ENCODE results near the gene B4GALNT4.

Gene B4GALNT4

GRCh38 chr11:425301-425700, 56.0 kb downstream of the B4GALNT4 start:
- no peak overlapping the region for H3K4me3 ChIP-seq (ENCODE audit: low read depth, low read length)
- no peak for DNase-seq
- peaks cover 7% of the 10 kb centered on the region; the same call in 1 of the 2 replicates for H3K27me3 ChIP-seq
- H3K36me3 ChIP-seq = no peaks in the 10 kb centered on the region
- TF ChIP-seq CTCF (IDR thresholded peaks at IDR 0.05; ENCODE audit: low read depth, low read length) = no peak
- H3K4me1 ChIP-seq = no peaks in the 10 kb centered on the region
- H3K9me3 ChIP-seq = no peaks in the 10 kb centered on the region

GRCh38 chr11:426851-427250, 57.6 kb downstream of the B4GALNT4 start:
- no peak for TF ChIP-seq CTCF (IDR thresholded peaks at IDR 0.05; ENCODE audit: low read depth, low read length)
- no peak overlapping the region for H3K4me3 ChIP-seq (ENCODE audit: low read depth, low read length)
- H3K36me3 ChIP-seq = no peaks in the 10 kb centered on the region
- no peaks in the 10 kb centered on the region for H3K4me1 ChIP-seq
- H3K27me3 ChIP-seq = peaks cover 7% of the 10 kb centered on the region; the same call in 1 of the 2 replicates
- peak; percentile 1 for DNase-seq
- H3K9me3 ChIP-seq = no peaks in the 10 kb centered on the region

GRCh38 chr11:428295-428694, 59.0 kb downstream of the B4GALNT4 start:
- H3K4me3 ChIP-seq (ENCODE audit: low read depth, low read length) = no peak overlapping the region
- H3K9me3 ChIP-seq = no peaks in the 10 kb centered on the region
- peaks cover 7% of the 10 kb centered on the region; the same call in 1 of the 2 replicates for H3K27me3 ChIP-seq
- H3K36me3 ChIP-seq = no peaks in the 10 kb centered on the region
- no peak for DNase-seq
- no peaks in the 10 kb centered on the region for H3K4me1 ChIP-seq
- no peak for TF ChIP-seq CTCF (IDR thresholded peaks at IDR 0.05; ENCODE audit: low read depth, low read length)

- Histone ChIP-seq H3K27me3 (peaks cover 3% of the 10 kb centered on the region; the same call in 1 of the 2 replicates), H3K9me3 (no peaks in the 10 kb centered on the region), H3K4me3 (ENCODE audit: low read depth, low read length) (no peak overlapping the region), H3K36me3 (no peaks in the 10 kb centered on the region), H3K4me1 (no peaks in the 10 kb centered on the region)
- no peak for DNase-seq
- TF ChIP-seq CTCF (IDR thresholded peaks at IDR 0.05; ENCODE audit: low read depth, low read length) = no peak
Measured at GRCh38 chr11:429391-429790, 60.1 kb downstream of the B4GALNT4 start.

- no peak for TF ChIP-seq CTCF (IDR thresholded peaks at IDR 0.05; ENCODE audit: low read depth, low read length)
- Histone ChIP-seq H3K27me3 (no peaks in the 10 kb centered on the region), H3K9me3 (no peaks in the 10 kb centered on the region), H3K4me1 (no peaks in the 10 kb centered on the region), H3K36me3 (no peaks in the 10 kb centered on the region), H3K4me3 (ENCODE audit: low read depth, low read length) (no peak overlapping the region)
- peak; percentile 8 for DNase-seq
Measured at GRCh38 chr11:429931-430456, 60.7 kb downstream of the B4GALNT4 start.

Measured in BE2C (cell line).